Transverse colon (tissue), 4 donors: ENCODE results near the gene LMO4.

Experiments used
- CTCF ChIP-seq, 5 experiments: fragments of 200-600 bp in 3 of 5; fragments of 450-650 bp in 2 of 5; sonication (generic) in 3 of 5; IDR thresholded peaks; 1 replicate in 2 of 5; 2 replicates in 3 of 5; pipeline ENCODE4 v1.5.1; 2016 to 2017; ENCODE audit warnings: antibody characterized with exemption in 5 of 5, inconsistent platforms in 3 of 5, mild to moderate bottlenecking in 2 of 5, moderate library complexity in 1 of 5
- EP300 ChIP-seq: sonication (generic); formaldehyde crosslinking; IDR thresholded peaks from one replicate; pipeline ENCODE4 v1.6.1; 2017; ENCODE audit warnings: antibody characterized with exemption, low read depth
- POLR2A ChIP-seq: fragments of 450-650 bp; IDR thresholded peaks from one replicate; pipeline ENCODE4 v1.6.1; 2016; ENCODE audit warnings: antibody characterized with exemption, mild to moderate bottlenecking, moderate library complexity
- POLR2AphosphoS5 ChIP-seq, 3 donors: sonication (generic); formaldehyde crosslinking; IDR thresholded peaks; one replicate each; pipeline ENCODE4 v1.6.1; 2016; ENCODE audit warnings: antibody characterized with exemption in 3 of 3

DNA sequence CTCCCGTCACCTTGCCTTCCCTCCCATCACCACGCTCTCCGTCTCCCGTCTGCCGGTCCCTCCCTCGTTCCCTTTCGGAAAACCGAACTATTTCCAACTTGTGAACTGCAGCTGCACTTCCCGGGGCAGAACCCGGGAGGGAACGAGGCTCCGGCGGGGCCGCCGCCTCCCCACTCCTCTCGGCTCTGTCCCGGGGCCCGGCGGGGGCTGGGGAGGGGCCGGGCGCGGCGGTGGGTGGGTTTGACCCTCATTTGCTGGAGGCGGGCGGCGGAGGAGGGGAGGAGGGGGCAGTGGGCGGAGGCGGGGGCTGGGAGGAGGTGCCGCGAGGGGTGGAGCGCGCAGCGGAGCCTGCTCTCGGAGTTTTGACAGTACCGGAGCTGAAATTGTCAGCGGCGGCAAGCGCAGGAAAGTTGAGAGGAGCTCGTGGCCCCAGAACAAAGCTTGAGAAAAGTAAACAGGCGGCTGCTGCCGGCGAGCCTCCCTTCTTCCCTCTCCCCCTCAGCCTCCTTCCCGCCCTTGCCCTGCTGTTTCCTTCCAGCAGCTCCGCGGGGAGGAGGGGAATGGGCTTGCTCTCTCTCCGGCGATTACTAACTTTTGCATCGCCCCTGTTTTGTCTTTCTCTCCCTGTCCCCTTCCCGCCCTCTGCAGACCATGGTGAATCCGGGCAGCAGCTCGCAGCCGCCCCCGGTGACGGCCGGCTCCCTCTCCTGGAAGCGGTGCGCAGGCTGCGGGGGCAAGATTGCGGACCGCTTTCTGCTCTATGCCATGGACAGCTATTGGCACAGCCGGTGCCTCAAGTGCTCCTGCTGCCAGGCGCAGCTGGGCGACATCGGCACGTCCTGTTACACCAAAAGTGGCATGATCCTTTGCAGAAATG lies 2.9 kb downstream of the LMO4 start:
- TF ChIP-seq EP300, result no peak
- TF ChIP-seq CTCF (IDR thresholded peaks at IDR 0.05), result peak in 1 of 5 experiments; percentile 25
- peak; percentile 46 for TF ChIP-seq POLR2A
- TF ChIP-seq POLR2AphosphoS5 (IDR thresholded peaks at IDR 0.05), result peak; percentile 45 to 72 (median 62)
